Central memory CD8-positive, alpha-beta T cell (primary cell): Measurements from ENCODE around the gene TMEM109.
A peak's percentile ranks its signal among the peaks of the same experiment; 100 is the strongest.

Experiments used
- ATAC-seq: fragments of 150-1000 bp; cut with Tn5 transposase; replicated peaks from 2 replicates; pipeline ENCODE4 v1.10.0; 2022; ENCODE audit warnings: mild to moderate bottlenecking, moderate FRiP score, moderate number of reproducible peaks; ENCODE audit not compliant: poor library complexity, severe bottlenecking; ENCODE audit errors: extremely low read depth
- DNase-seq, 2 donors: peaks; one replicate each; pipeline ENCODE4 v3.0.0; 2021; ENCODE audit warnings: low spot score in 2 of 2
- H3K27ac Mint-ChIP-seq: one replicate; pipeline ENCODE4 v1.8.0; 2022; ENCODE audit warnings: low read depth, mild to moderate bottlenecking, moderate library complexity, mixed read lengths
- H3K27me3 Mint-ChIP-seq: one replicate; pipeline ENCODE4 v1.8.0; 2022; ENCODE audit warnings: mixed read lengths
- H3K36me3 Mint-ChIP-seq: one replicate; pipeline ENCODE4 v1.8.0; 2022; ENCODE audit warnings: mild to moderate bottlenecking, moderate library complexity, mixed read lengths; ENCODE audit not compliant: insufficient read depth
- H3K4me1 Mint-ChIP-seq: one replicate; pipeline ENCODE4 v1.8.0; 2022; ENCODE audit warnings: mixed read lengths
- H3K4me3 Mint-ChIP-seq: one replicate; pipeline ENCODE4 v1.8.0; 2022; ENCODE audit warnings: mild to moderate bottlenecking, moderate library complexity, mixed read lengths
- H3K9me3 Mint-ChIP-seq: one replicate; pipeline ENCODE4 v1.8.0; 2022; ENCODE audit warnings: mixed read lengths

Gene TMEM109

GRCh38 chr11:60913793-60914632, at the start of gene TMEM109:
Gene TMEM109 (plus strand): TSS chr11:60914158. CDS start chr11:60919694, 5,536 bp downstream.
- ATAC-seq (peak; percentile 57), DNase-seq (peak; percentile 74 to 79)
- no peaks in the 10 kb centered on the region for H3K9me3 Mint-ChIP-seq
- peaks cover 61% of the 10 kb centered on the region for H3K4me1 Mint-ChIP-seq
- H3K27me3 Mint-ChIP-seq: no peaks in the 10 kb centered on the region
- peaks cover 13% of the 10 kb centered on the region for H3K36me3 Mint-ChIP-seq
- peak within 1 kb of the TSS; percentile 95 for H3K27ac Mint-ChIP-seq
- peak within 1 kb of the TSS; percentile 95 for H3K4me3 Mint-ChIP-seq

GRCh38 chr11:60864856-60865513, 49.0 kb upstream of the TMEM109 start:
- H3K9me3 Mint-ChIP-seq: no peaks in the 10 kb centered on the region
- no peak for ATAC-seq
- H3K4me1 Mint-ChIP-seq: no peaks in the 10 kb centered on the region
- H3K36me3 Mint-ChIP-seq: no peaks in the 10 kb centered on the region
- H3K27me3 Mint-ChIP-seq: peaks cover 10% of the 10 kb centered on the region
- no peak for DNase-seq
- no peak overlapping the region for H3K27ac Mint-ChIP-seq
- H3K4me3 Mint-ChIP-seq: no peak overlapping the region

GRCh38 chr11:60866911-60867870, 46.8 kb upstream of the TMEM109 start, which contains the start of gene ZP1:
Gene ZP1 (plus strand): TSS chr11:60867542. CDS start chr11:60867562, 20 bp downstream.
- DNase-seq: no peak
- no peaks in the 10 kb centered on the region for H3K36me3 Mint-ChIP-seq
- H3K9me3 Mint-ChIP-seq: no peaks in the 10 kb centered on the region

GRCh38 chr11:60867871-60868681, 45.9 kb upstream of the TMEM109 start:
- Mint-ChIP-seq H3K27ac (no peak overlapping the region), H3K27me3 (peaks cover 10% of the 10 kb centered on the region), H3K36me3 (no peaks in the 10 kb centered on the region), H3K4me1 (peaks cover 14% of the 10 kb centered on the region), H3K9me3 (no peaks in the 10 kb centered on the region), H3K4me3 (no peak overlapping the region)
- ATAC-seq (no peak), DNase-seq (no peak)

More at GRCh38 chr11:60866911-60867870, 46.8 kb upstream of the TMEM109 start, which contains the start of gene ZP1:
- Mint-ChIP-seq H3K4me1 (peaks cover 12% of the 10 kb centered on the region), H3K27me3 (peaks cover 10% of the 10 kb centered on the region), H3K27ac (no peak within 1 kb of the TSS), H3K4me3 (no peak within 1 kb of the TSS)
- no peak for ATAC-seq

- Mint-ChIP-seq H3K4me1 (peaks cover 18% of the 10 kb centered on the region), H3K36me3 (no peaks in the 10 kb centered on the region), H3K9me3 (no peaks in the 10 kb centered on the region), H3K27ac (no peak overlapping the region), H3K4me3 (no peak overlapping the region), H3K27me3 (peaks cover 10% of the 10 kb centered on the region)
- no peak for ATAC-seq
- no peak for DNase-seq
Measured at GRCh38 chr11:60868682-60869450, 45.1 kb upstream of the TMEM109 start.

- Mint-ChIP-seq H3K36me3 (no peaks in the 10 kb centered on the region), H3K27me3 (peaks cover 10% of the 10 kb centered on the region), H3K9me3 (no peaks in the 10 kb centered on the region), H3K4me3 (no peak overlapping the region), H3K27ac (no peak overlapping the region), H3K4me1 (peaks cover 18% of the 10 kb centered on the region)
- ATAC-seq (no peak), DNase-seq (no peak)
Measured at GRCh38 chr11:60869451-60869825, 44.5 kb upstream of the TMEM109 start.

- ATAC-seq: no peak
- Mint-ChIP-seq H3K4me3 (no peak overlapping the region), H3K27ac (no peak overlapping the region)
Measured at GRCh38 chr11:60870276-60870675, 43.7 kb upstream of the TMEM109 start.

GRCh38 chr11:60870733-60871377, 43.1 kb upstream of the TMEM109 start:
- Mint-ChIP-seq H3K27ac (no peak overlapping the region), H3K4me3 (no peak overlapping the region)

More at GRCh38 chr11:60870276-60870675, 43.7 kb upstream of the TMEM109 start:
- Mint-ChIP-seq H3K27me3 (peaks cover 10% of the 10 kb centered on the region), H3K4me1 (peaks cover 18% of the 10 kb centered on the region), H3K36me3 (no peaks in the 10 kb centered on the region), H3K9me3 (no peaks in the 10 kb centered on the region)
- no peak for DNase-seq

GRCh38 chr11:60871378-60872061, 42.4 kb upstream of the TMEM109 start:
- Mint-ChIP-seq H3K36me3 (no peaks in the 10 kb centered on the region), H3K9me3 (no peaks in the 10 kb centered on the region), H3K27ac (no peak overlapping the region), H3K27me3 (peaks cover 10% of the 10 kb centered on the region), H3K4me3 (no peak overlapping the region), H3K4me1 (peaks cover 18% of the 10 kb centered on the region)
- ATAC-seq: no peak
- DNase-seq: no peak

More at GRCh38 chr11:60870733-60871377, 43.1 kb upstream of the TMEM109 start:
- no peak for DNase-seq
- Mint-ChIP-seq H3K9me3 (no peaks in the 10 kb centered on the region), H3K4me1 (peaks cover 18% of the 10 kb centered on the region), H3K36me3 (no peaks in the 10 kb centered on the region), H3K27me3 (peaks cover 10% of the 10 kb centered on the region)
- no peak for ATAC-seq

- H3K9me3 Mint-ChIP-seq: no peaks in the 10 kb centered on the region
- peaks cover 18% of the 10 kb centered on the region for H3K4me1 Mint-ChIP-seq
- peaks cover 10% of the 10 kb centered on the region for H3K27me3 Mint-ChIP-seq
- no peak overlapping the region for H3K4me3 Mint-ChIP-seq
- DNase-seq (no peak), ATAC-seq (no peak)
- peaks cover under 1% of the 10 kb centered on the region for H3K36me3 Mint-ChIP-seq
- H3K27ac Mint-ChIP-seq: no peak overlapping the region
Measured at GRCh38 chr11:60872124-60872960, 41.6 kb upstream of the TMEM109 start.
